Left lung (tissue), 10 donors: ENCODE data around the gene NAV2. TPM values are rescaled to one million over a fixed set of nuclear protein-coding genes. Genes with fewer than 3 reads are reported as not detected.

ENCODE experiments used
- ATAC-seq: fragments of 200-7000 bp; cut with Tn5 transposase; one replicate; pipeline ENCODE4 v1.9.1; 2020; ENCODE audit warnings: moderate library complexity
- DNase-seq, 4 donors: peaks; one replicate each; pipeline ENCODE4 v3.0.0-alpha.2; 2013 to 2020
- H3K27ac ChIP-seq, 2 donors: fragments of 200-600 bp; sonication (generic) in 1 of 2; one replicate each; pipeline versions ENCODE4 v1.5.0 to v1.8.0; 2020 to 2021
- H3K27me3 ChIP-seq, 2 donors: fragments of 200-600 bp; sonication (generic) in 1 of 2; one replicate each; pipeline versions ENCODE4 v1.5.0 to v1.8.0; 2020 to 2021
- H3K36me3 ChIP-seq, 2 donors: fragments of 200-600 bp; sonication (generic) in 1 of 2; one replicate each; pipeline versions ENCODE4 v1.5.0 to v1.8.0; 2020 to 2021
- H3K4me1 ChIP-seq, 2 donors: fragments of 200-600 bp; one replicate each; pipeline ENCODE4 v1.8.0; 2021
- H3K4me3 ChIP-seq, 2 donors: fragments of 200-600 bp; sonication (generic) in 1 of 2; one replicate each; pipeline versions ENCODE4 v1.5.0 to v1.8.0; 2020 to 2021; ENCODE audit warnings: mild to moderate bottlenecking in 1 of 2
- H3K9me3 ChIP-seq, 2 donors: fragments of 200-600 bp; sonication (generic) in 1 of 2; one replicate each; pipeline versions ENCODE4 v1.5.0 to v1.8.0; 2020 to 2021
- CTCF ChIP-seq, 2 donors: fragments of 200-600 bp; sonication (generic) in 1 of 2; IDR thresholded peaks; one replicate each; pipeline versions ENCODE4 v1.5.0 to v1.8.0; 2021; ENCODE audit warnings: antibody characterized with exemption in 2 of 2
- intact Hi-C, 2 donors: fragments of 100-400 bp; cut with DNase I; formaldehyde crosslinking; loops; one replicate each; pipeline versions ENCODE4 v1.11.2 to v1.14.2; 2022
- polyA plus RNA-seq, 6 donors: library from polyadenylated mRNA; unstranded; fragments of 120-200 nt; gene quantifications; one replicate each; pipeline ENCODE4 v1.2.1, GENCODE V29; 2013; ENCODE audit not compliant: insufficient read length in 6 of 6
- total RNA-seq, 2 donors: library from RNA; stranded (reverse); fragmentation: NEBNext Ultra II Directional; extraction: Animal tissue kit (Norgen Biotek cat#: 25700); gene quantifications; one replicate each; pipeline ENCODE4 v1.2.1, GENCODE V29; 2021
- donor health status: DM: no; HTN: yes; CAD: no.
- donor health status: DM: no; HTN: no; CAD: no.

Gene NAV2
- total and polyA plus RNA-seq, 8 donors = 18.0 to 59.9 (median 23.1) TPM

GRCh38 chr11:19718051-19718450, 5.4 kb downstream of the NAV2 start:
- H3K4me3 ChIP-seq = no peak overlapping the region
- intact Hi-C loops = no loop called here
- TF ChIP-seq CTCF (IDR thresholded peaks at IDR 0.05) = no peak
- peaks cover 0 to 34% of the 10 kb centered on the region in 2 donors for H3K27me3 ChIP-seq
- H3K4me1 ChIP-seq = peaks cover 7 to 20% of the 10 kb centered on the region in 2 donors
- H3K36me3 ChIP-seq = no peaks in the 10 kb centered on the region
- DNase-seq (no peak), ATAC-seq (no peak)
- no peak overlapping the region for H3K27ac ChIP-seq
- H3K9me3 ChIP-seq = no peaks in the 10 kb centered on the region

- intact Hi-C loops = no loop called here
- Histone ChIP-seq H3K9me3 (no peaks in the 10 kb centered on the region), H3K4me3 (no peak overlapping the region), H3K36me3 (no peaks in the 10 kb centered on the region), H3K27ac (no peak overlapping the region), H3K27me3 (peaks cover 0 to 25% of the 10 kb centered on the region in 2 donors), H3K4me1 (peaks cover 8 to 20% of the 10 kb centered on the region in 2 donors)
- DNase-seq = no peak
- TF ChIP-seq CTCF (IDR thresholded peaks at IDR 0.05) = no peak
- ATAC-seq = no peak
Measured at GRCh38 chr11:19718951-19719350, 6.3 kb downstream of the NAV2 start.

- Histone ChIP-seq H3K9me3 (no peaks in the 10 kb centered on the region), H3K27ac (no peak overlapping the region), H3K4me1 (peaks cover 6 to 11% of the 10 kb centered on the region in 2 donors), H3K4me3 (no peak overlapping the region), H3K36me3 (no peaks in the 10 kb centered on the region), H3K27me3 (peaks cover 0 to 15% of the 10 kb centered on the region in 2 donors)
- TF ChIP-seq CTCF (IDR thresholded peaks at IDR 0.05) = no peak
- ATAC-seq (no peak), DNase-seq (no peak)
- intact Hi-C loops = no loop called here
Measured at GRCh38 chr11:19719960-19720359, 7.3 kb downstream of the NAV2 start.

GRCh38 chr11:19721176-19721575, 8.5 kb downstream of the NAV2 start:
- no peak overlapping the region for H3K27ac ChIP-seq
- H3K9me3 ChIP-seq = no peaks in the 10 kb centered on the region
- peaks cover 0 to 3% of the 10 kb centered on the region in 2 donors for H3K27me3 ChIP-seq
- no peak for DNase-seq
- H3K4me1 ChIP-seq = peaks cover 6 to 10% of the 10 kb centered on the region in 2 donors
- no peak for ATAC-seq
- no peak overlapping the region for H3K4me3 ChIP-seq
- no peak for TF ChIP-seq CTCF (IDR thresholded peaks at IDR 0.05)
- no peaks in the 10 kb centered on the region for H3K36me3 ChIP-seq
- intact Hi-C loops = no loop called here

- H3K27ac ChIP-seq = no peak overlapping the region
Measured at GRCh38 chr11:19722702-19723101, 10.1 kb downstream of the NAV2 start.

More at GRCh38 chr11:19722702-19723101, 10.1 kb downstream of the NAV2 start:
- no peak for DNase-seq
- Histone ChIP-seq H3K27me3 (no peaks in the 10 kb centered on the region), H3K4me3 (no peak overlapping the region), H3K36me3 (no peaks in the 10 kb centered on the region), H3K4me1 (peaks cover 6 to 10% of the 10 kb centered on the region in 2 donors), H3K9me3 (no peaks in the 10 kb centered on the region)
- ATAC-seq = no peak
- intact Hi-C loops = no loop called here
- no peak for TF ChIP-seq CTCF (IDR thresholded peaks at IDR 0.05)
